Measurements from ENCODE around the gene OGG1. TPM values are rescaled to one million over a fixed set of nuclear protein-coding genes. Genes with fewer than 3 reads are reported as not detected.

The OGG1 gene
- total and polyA plus RNA-seq, 10 of the 15 experiments (the other 5 are each of a cell fraction or from before 2014, with no cell fraction given) = 4.8 to 38.8 (median 27.2) TPM

- TF ChIP-seq, protein P1, sequence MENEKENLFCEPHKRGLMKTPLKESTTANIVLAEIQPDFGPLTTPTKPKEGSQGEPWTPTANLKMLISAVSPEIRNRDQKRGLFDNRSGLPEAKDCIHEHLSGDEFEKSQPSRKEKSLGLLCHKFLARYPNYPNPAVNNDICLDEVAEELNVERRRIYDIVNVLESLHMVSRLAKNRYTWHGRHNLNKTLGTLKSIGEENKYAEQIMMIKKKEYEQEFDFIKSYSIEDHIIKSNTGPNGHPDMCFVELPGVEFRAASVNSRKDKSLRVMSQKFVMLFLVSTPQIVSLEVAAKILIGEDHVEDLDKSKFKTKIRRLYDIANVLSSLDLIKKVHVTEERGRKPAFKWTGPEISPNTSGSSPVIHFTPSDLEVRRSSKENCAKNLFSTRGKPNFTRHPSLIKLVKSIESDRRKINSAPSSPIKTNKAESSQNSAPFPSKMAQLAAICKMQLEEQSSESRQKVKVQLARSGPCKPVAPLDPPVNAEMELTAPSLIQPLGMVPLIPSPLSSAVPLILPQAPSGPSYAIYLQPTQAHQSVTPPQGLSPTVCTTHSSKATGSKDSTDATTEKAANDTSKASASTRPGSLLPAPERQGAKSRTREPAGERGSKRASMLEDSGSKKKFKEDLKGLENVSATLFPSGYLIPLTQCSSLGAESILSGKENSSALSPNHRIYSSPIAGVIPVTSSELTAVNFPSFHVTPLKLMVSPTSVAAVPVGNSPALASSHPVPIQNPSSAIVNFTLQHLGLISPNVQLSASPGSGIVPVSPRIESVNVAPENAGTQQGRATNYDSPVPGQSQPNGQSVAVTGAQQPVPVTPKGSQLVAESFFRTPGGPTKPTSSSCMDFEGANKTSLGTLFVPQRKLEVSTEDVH (IDR thresholded peaks at IDR 0.05; ENCODE audit: low read depth, partially characterized antibody) = peak; percentile 85
- no peak for TF ChIP-seq RAD51 (IDR thresholded peaks at IDR 0.05)
- TF ChIP-seq, protein P2, sequence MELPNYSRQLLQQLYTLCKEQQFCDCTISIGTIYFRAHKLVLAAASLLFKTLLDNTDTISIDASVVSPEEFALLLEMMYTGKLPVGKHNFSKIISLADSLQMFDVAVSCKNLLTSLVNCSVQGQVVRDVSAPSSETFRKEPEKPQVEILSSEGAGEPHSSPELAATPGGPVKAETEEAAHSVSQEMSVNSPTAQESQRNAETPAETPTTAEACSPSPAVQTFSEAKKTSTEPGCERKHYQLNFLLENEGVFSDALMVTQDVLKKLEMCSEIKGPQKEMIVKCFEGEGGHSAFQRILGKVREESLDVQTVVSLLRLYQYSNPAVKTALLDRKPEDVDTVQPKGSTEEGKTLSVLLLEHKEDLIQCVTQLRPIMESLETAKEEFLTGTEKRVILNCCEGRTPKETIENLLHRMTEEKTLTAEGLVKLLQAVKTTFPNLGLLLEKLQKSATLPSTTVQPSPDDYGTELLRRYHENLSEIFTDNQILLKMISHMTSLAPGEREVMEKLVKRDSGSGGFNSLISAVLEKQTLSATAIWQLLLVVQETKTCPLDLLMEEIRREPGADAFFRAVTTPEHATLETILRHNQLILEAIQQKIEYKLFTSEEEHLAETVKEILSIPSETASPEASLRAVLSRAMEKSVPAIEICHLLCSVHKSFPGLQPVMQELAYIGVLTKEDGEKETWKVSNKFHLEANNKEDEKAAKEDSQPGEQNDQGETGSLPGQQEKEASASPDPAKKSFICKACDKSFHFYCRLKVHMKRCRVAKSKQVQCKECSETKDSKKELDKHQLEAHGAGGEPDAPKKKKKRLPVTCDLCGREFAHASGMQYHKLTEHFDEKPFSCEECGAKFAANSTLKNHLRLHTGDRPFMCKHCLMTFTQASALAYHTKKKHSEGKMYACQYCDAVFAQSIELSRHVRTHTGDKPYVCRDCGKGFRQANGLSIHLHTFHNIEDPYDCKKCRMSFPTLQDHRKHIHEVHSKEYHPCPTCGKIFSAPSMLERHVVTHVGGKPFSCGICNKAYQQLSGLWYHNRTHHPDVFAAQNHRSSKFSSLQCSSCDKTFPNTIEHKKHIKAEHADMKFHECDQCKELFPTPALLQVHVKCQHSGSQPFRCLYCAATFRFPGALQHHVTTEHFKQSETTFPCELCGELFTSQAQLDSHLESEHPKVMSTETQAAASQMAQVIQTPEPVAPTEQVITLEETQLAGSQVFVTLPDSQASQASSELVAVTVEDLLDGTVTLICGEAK (IDR thresholded peaks at IDR 0.05; ENCODE audit: borderline replicate concordance) = peak; percentile 82; the same call in 1 of the 2 replicates
- peak; percentile 53; the same call in 1 of the 2 replicates for TF ChIP-seq FOXK2 (IDR thresholded peaks at IDR 0.05)
- peak; percentile 78 for TF ChIP-seq CREB1 (IDR thresholded peaks at IDR 0.05; ENCODE audit: low read depth)
- TF ChIP-seq TAF1 (IDR thresholded peaks at IDR 0.05; ENCODE audit: borderline replicate concordance, low read depth, low read length) = peak; percentile 68; the same call in 1 of the 2 replicates
- peak; percentile 76 for TF ChIP-seq DPF2 (IDR thresholded peaks at IDR 0.05)
- TF ChIP-seq, protein P3, sequence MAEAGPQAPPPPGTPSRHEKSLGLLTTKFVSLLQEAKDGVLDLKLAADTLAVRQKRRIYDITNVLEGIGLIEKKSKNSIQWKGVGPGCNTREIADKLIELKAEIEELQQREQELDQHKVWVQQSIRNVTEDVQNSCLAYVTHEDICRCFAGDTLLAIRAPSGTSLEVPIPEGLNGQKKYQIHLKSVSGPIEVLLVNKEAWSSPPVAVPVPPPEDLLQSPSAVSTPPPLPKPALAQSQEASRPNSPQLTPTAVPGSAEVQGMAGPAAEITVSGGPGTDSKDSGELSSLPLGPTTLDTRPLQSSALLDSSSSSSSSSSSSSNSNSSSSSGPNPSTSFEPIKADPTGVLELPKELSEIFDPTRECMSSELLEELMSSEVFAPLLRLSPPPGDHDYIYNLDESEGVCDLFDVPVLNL (IDR thresholded peaks at IDR 0.05; ENCODE audit: low read depth, low read length) = 0 out of 2 replicates have a peak, but pooled peaks have one; percentile 33
- TF ChIP-seq, protein P4, sequence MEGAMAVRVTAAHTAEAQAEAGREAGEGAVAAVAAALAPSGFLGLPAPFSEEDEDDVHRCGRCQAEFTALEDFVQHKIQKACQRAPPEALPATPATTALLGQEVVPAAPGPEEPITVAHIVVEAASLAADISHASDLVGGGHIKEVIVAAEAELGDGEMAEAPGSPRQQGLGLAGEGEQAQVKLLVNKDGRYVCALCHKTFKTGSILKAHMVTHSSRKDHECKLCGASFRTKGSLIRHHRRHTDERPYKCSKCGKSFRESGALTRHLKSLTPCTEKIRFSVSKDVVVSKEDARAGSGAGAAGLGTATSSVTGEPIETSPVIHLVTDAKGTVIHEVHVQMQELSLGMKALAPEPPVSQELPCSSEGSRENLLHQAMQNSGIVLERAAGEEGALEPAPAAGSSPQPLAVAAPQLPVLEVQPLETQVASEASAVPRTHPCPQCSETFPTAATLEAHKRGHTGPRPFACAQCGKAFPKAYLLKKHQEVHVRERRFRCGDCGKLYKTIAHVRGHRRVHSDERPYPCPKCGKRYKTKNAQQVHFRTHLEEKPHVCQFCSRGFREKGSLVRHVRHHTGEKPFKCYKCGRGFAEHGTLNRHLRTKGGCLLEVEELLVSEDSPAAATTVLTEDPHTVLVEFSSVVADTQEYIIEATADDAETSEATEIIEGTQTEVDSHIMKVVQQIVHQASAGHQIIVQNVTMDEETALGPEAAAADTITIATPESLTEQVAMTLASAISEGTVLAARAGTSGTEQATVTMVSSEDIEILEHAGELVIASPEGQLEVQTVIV (IDR thresholded peaks at IDR 0.05; ENCODE audit: borderline replicate concordance, partially characterized antibody) = peak; percentile 61
- peak in 1 of 2 experiments; percentile 99; a peak in 2 of 4 replicates for TF ChIP-seq EP300 (IDR thresholded peaks at IDR 0.05; ENCODE audit: borderline replicate concordance in 1 of 2, control insufficient read depth in 1 of 2, low read depth in 2 of 2, low read length in 2 of 2)
- peak; percentile 94 for TF ChIP-seq NBN (IDR thresholded peaks at IDR 0.05)
- no peak; the same call in 1 of the 2 replicates for TF ChIP-seq TCF12 (IDR thresholded peaks at IDR 0.05; ENCODE audit: low read depth, low read length)
- TF ChIP-seq, protein P5, sequence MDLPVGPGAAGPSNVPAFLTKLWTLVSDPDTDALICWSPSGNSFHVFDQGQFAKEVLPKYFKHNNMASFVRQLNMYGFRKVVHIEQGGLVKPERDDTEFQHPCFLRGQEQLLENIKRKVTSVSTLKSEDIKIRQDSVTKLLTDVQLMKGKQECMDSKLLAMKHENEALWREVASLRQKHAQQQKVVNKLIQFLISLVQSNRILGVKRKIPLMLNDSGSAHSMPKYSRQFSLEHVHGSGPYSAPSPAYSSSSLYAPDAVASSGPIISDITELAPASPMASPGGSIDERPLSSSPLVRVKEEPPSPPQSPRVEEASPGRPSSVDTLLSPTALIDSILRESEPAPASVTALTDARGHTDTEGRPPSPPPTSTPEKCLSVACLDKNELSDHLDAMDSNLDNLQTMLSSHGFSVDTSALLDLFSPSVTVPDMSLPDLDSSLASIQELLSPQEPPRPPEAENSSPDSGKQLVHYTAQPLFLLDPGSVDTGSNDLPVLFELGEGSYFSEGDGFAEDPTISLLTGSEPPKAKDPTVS (IDR thresholded peaks at IDR 0.05; ENCODE audit: low read depth, low read length) = 0 out of 2 replicates have a peak, but pooled peaks have one; percentile 64
- peak; percentile 50 for TF ChIP-seq SP1 (IDR thresholded peaks at IDR 0.05; ENCODE audit: low read depth, low read length)
- peak; percentile 64; the same call in 1 of the 2 replicates for TF ChIP-seq HCFC1 (IDR thresholded peaks at IDR 0.05; ENCODE audit: low read length)
- TF ChIP-seq SMARCA5 (IDR thresholded peaks at IDR 0.05) = peak; percentile 64; the same call in 1 of the 2 replicates
These were observed 18.3 kb upstream of the OGG1 start, which contains the start of gene BRPF1 (continued) for GRCh38 chr3:9731206-9732079.

Measured in GM12878 (cell line).